Neuronal stem cell (in vitro differentiated cells): ENCODE measurements around the gene LGALS3BP.
"Not testable (repeated sequence)": the region's sequence is repeated elsewhere in the genome, so short reads cannot be mapped to it uniquely, and the experiment has no call there.

ENCODE experiments used
- DNase-seq: peaks from one replicate; pipeline ENCODE4 v3.0.0-alpha.2; 2013; ENCODE audit warnings: low spot score
- H2AFZ ChIP-seq: one replicate; pipeline ENCODE4 v1.6.1; 2013; ENCODE audit warnings: mild to moderate bottlenecking, low read length, inconsistent platforms
- H2AK5ac ChIP-seq: 2 replicates; pipeline ENCODE4 v1.6.1; 2013; ENCODE audit warnings: low read depth, mild to moderate bottlenecking, inconsistent platforms, low read length, moderate library complexity, mixed read lengths
- H2BK120ac ChIP-seq: 2 replicates; pipeline ENCODE4 v1.6.1; 2013; ENCODE audit warnings: low read depth, mild to moderate bottlenecking, inconsistent platforms, low read length, moderate library complexity, mixed read lengths
- H2BK12ac ChIP-seq: one replicate; pipeline ENCODE4 v1.6.1; 2013; ENCODE audit warnings: low read length, inconsistent platforms
- H2BK15ac ChIP-seq: 2 replicates; pipeline ENCODE4 v1.6.1; 2013; ENCODE audit warnings: mild to moderate bottlenecking, low read length, inconsistent platforms, mixed read lengths
- H2BK5ac ChIP-seq: one replicate; pipeline ENCODE4 v1.6.1; 2013; ENCODE audit warnings: inconsistent platforms, mild to moderate bottlenecking, low read length, moderate library complexity
- H3K14ac ChIP-seq: one replicate; pipeline ENCODE4 v1.6.1; 2013; ENCODE audit warnings: low read length, inconsistent platforms
- H3K18ac ChIP-seq: 2 replicates; pipeline ENCODE4 v1.6.1; 2013; ENCODE audit warnings: low read length, inconsistent platforms
- H3K23ac ChIP-seq: 2 replicates; pipeline ENCODE4 v1.6.1; 2013; ENCODE audit warnings: low read depth, mild to moderate bottlenecking, mixed read lengths, low read length, inconsistent platforms; ENCODE audit not compliant: poor library complexity
- H3K27ac ChIP-seq: replicated peaks from 3 replicates; pipeline ENCODE4 v1.5.1; 2013; ENCODE audit warnings: low read length, inconsistent platforms
- H3K27me3 ChIP-seq, 3 experiments: 2 replicates each; pipeline ENCODE4 v1.6.1; 2013; ENCODE audit warnings: low read length in 3 of 3, mild to moderate bottlenecking in 2 of 3, inconsistent platforms in 1 of 3, low read depth in 1 of 3, mixed read lengths in 1 of 3, moderate library complexity in 1 of 3; ENCODE audit not compliant: control insufficient read depth in 3 of 3, insufficient read depth in 3 of 3
- H3K36me3 ChIP-seq, 2 donors: replicated peaks in 1 of 2; 2 replicates each; pipeline ENCODE4 v1.6.1; 2013; ENCODE audit warnings: low read length in 2 of 2; ENCODE audit not compliant: control insufficient read depth in 2 of 2, insufficient read depth in 2 of 2
- H3K4ac ChIP-seq: 2 replicates; pipeline ENCODE4 v1.6.1; 2013; ENCODE audit warnings: inconsistent platforms, mild to moderate bottlenecking, low read length, moderate library complexity
- H3K4me1 ChIP-seq, 2 donors: 1 replicate in 1 of 2; 2 replicates in 1 of 2; pipeline ENCODE4 v1.6.1; 2013; ENCODE audit warnings: low read length in 2 of 2, low read depth in 1 of 2; ENCODE audit not compliant: control insufficient read depth in 2 of 2, insufficient read depth in 1 of 2
- H3K4me2 ChIP-seq: one replicate; pipeline ENCODE4 v1.6.1; 2013; ENCODE audit warnings: mild to moderate bottlenecking, low read length, inconsistent platforms; ENCODE audit not compliant: insufficient read depth, poor library complexity, severe bottlenecking
- H3K4me3 ChIP-seq, 2 donors: 2 replicates each; pipeline ENCODE4 v1.5.1; 2013; ENCODE audit warnings: low read length in 2 of 2, mild to moderate bottlenecking in 2 of 2, inconsistent platforms in 1 of 2, moderate library complexity in 1 of 2
- H3K79me1 ChIP-seq: one replicate; pipeline ENCODE4 v1.6.1; 2013; ENCODE audit warnings: low read depth, mild to moderate bottlenecking, inconsistent platforms, low read length, moderate library complexity
- H3K9ac ChIP-seq: one replicate; pipeline ENCODE4 v1.6.1; 2013; ENCODE audit warnings: mild to moderate bottlenecking, low read depth, low read length, inconsistent platforms; ENCODE audit not compliant: poor library complexity
- H3K9me3 ChIP-seq, 2 donors: replicated peaks in 1 of 2; 2 replicates each; pipeline versions ENCODE3 to v1.6.1; 2013; ENCODE audit warnings: low read length in 2 of 2, mild to moderate bottlenecking in 2 of 2, inconsistent platforms in 1 of 2, low read depth in 1 of 2, mixed read lengths in 1 of 2, moderate library complexity in 1 of 2; ENCODE audit not compliant: control insufficient read depth in 2 of 2, insufficient read depth in 1 of 2
- H4K8ac ChIP-seq: one replicate; pipeline ENCODE4 v1.6.1; 2013; ENCODE audit warnings: low read depth, mild to moderate bottlenecking, inconsistent platforms, low read length, moderate library complexity
- H4K91ac ChIP-seq: one replicate; pipeline ENCODE4 v1.6.1; 2013; ENCODE audit warnings: low read length, low read depth, mild to moderate bottlenecking, inconsistent platforms; ENCODE audit not compliant: poor library complexity
- WGBS, 2 donors: extraction: QIAGEN DNeasy Blood & Tissue Kit; methylation state at CpG; one replicate each; pipeline ENCODE4 v1.1.7; 2013; ENCODE audit warnings: missing lambda C conversion rate in 2 of 2, mixed read lengths in 1 of 2; ENCODE audit not compliant: insufficient read length in 2 of 2, insufficient replicate concordance in 1 of 2; ENCODE audit errors: extremely low coverage in 2 of 2; 5-methylcytosine and 5-hydroxymethylcytosine counted together

The LGALS3BP gene

DNA sequence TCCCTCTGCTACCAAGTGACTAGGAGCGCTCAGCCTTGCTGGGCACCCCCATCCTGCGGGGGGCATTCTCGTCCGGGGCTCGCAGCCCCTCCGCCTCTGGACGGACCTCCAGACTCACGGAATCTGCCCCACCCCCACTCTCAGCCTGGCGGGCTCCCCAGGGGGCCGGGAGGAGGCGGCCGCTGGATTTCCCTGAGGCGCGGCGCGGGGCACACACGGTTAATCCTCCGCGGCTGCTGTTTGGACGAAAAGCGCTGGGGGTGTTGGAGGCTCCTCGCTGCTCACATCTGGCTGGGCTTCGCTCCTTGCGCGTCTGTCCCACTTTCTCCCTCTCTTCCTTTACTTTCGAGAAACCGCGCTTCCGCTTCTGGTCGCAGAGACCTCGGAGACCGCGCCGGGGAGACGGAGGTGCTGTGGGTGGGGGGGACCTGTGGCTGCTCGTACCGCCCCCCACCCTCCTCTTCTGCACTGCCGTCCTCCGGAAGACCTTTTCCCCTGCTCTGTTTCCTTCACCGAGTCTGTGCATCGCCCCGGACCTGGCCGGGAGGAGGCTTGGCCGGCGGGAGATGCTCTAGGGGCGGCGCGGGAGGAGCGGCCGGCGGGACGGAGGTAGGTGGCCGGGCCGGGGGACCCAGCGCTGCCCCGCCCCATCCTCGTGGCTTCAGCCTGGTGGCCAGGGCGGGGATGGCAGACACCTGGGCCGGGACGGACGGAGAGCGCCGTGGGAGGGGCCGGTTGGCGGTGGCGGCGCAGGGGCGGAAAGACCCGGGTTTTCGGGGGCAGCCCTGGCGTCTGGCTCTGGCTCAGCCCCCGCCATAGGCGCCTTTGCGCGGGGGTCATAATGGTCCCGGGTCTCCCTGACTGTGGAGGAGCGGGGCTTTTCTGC is 44.4 kb upstream of the LGALS3BP start, which contains the start of gene C1QTNF1:
C1QTNF1 (plus strand) TSS at position 284 of the 886 bp plus-strand sequence. CDS start 19,800 bp downstream, outside the sequence.
- Histone ChIP-seq H4K91ac (no peak within 1 kb of the TSS), H3K4me1 (peaks cover 5 to 10% of the 10 kb centered on the region in 2 donors), H3K27me3 (peaks cover 0 to 99% (median 15%) of the 10 kb centered on the region in 3 experiments), H2BK120ac (no peak within 1 kb of the TSS), H2BK12ac (peak within 1 kb of the TSS; percentile 85), H3K4me2 (peak within 1 kb of the TSS; percentile 99), H3K79me1 (no peaks in the 10 kb centered on the region), H2BK5ac (peak within 1 kb of the TSS; percentile 80), H2AK5ac (peak within 1 kb of the TSS; percentile 56), H3K36me3 (no peaks in the 10 kb centered on the region), H3K23ac (peak within 1 kb of the TSS; percentile 47), H2BK15ac (peak within 1 kb of the TSS; percentile 56), H2AFZ (peak within 1 kb of the TSS; percentile 97), H3K9ac (peak within 1 kb of the TSS; percentile 91), H3K18ac (peak within 1 kb of the TSS; percentile 92), H3K4ac (no peak within 1 kb of the TSS), H4K8ac (no peak within 1 kb of the TSS), H3K9me3 (no peaks in the 10 kb centered on the region), H3K4me3 (peak within 1 kb of the TSS; percentile 47 to 84), H3K14ac (peak within 1 kb of the TSS; percentile 84), H3K27ac (no peak within 1 kb of the TSS)
- no CpG with 5 or more reads among the region's 77 CpGs for WGBS, 2 donors
- peak; percentile 44 for DNase-seq

GRCh38 chr17:79023180-79023705 is 43.5 kb upstream of the LGALS3BP start:
- no CpG with 5 or more reads among the region's 12 CpGs for WGBS, 2 donors
- no peak overlapping the region for H3K23ac ChIP-seq
- no peak overlapping the region for H4K91ac ChIP-seq
- peak overlapping the region; percentile 91 for H3K9ac ChIP-seq
- peak overlapping the region; percentile 97 for H2AFZ ChIP-seq
- H2BK120ac ChIP-seq, result no peak overlapping the region
- H3K9me3 ChIP-seq, result no peaks in the 10 kb centered on the region
- H3K27ac ChIP-seq, result no peak overlapping the region
- no peak overlapping the region for H4K8ac ChIP-seq
- peaks cover 0 to 97% (median 15%) of the 10 kb centered on the region in 3 experiments for H3K27me3 ChIP-seq
- no peak overlapping the region for H3K18ac ChIP-seq
- H3K36me3 ChIP-seq, result no peaks in the 10 kb centered on the region
- H2AK5ac ChIP-seq, result no peak overlapping the region
- no peak overlapping the region for H3K14ac ChIP-seq
- no peak overlapping the region for H2BK12ac ChIP-seq
- H2BK5ac ChIP-seq, result no peak overlapping the region
- DNase-seq, result no peak
- H3K4me2 ChIP-seq, result peak overlapping the region; percentile 99
- no peaks in the 10 kb centered on the region for H3K79me1 ChIP-seq
- peak overlapping the region; percentile 41 for H2BK15ac ChIP-seq
- H3K4ac ChIP-seq, result no peak overlapping the region
- peaks cover 5 to 10% of the 10 kb centered on the region in 2 donors for H3K4me1 ChIP-seq
- no peak overlapping the region for H3K4me3 ChIP-seq

GRCh38 chr17:79022507-79022991 is 42.8 kb upstream of the LGALS3BP start:
- no peak overlapping the region for H2BK5ac ChIP-seq
- no peak overlapping the region for H3K18ac ChIP-seq
- no peak overlapping the region for H3K4me3 ChIP-seq
- no peak overlapping the region for H4K8ac ChIP-seq
- H3K27ac ChIP-seq, result no peak overlapping the region
- H2AFZ ChIP-seq, result no peak overlapping the region
- peak overlapping the region; percentile 9 for H2AK5ac ChIP-seq
- H3K36me3 ChIP-seq, result no peaks in the 10 kb centered on the region
- H2BK12ac ChIP-seq, result no peak overlapping the region
- no peak for DNase-seq
- H3K9me3 ChIP-seq, result no peaks in the 10 kb centered on the region
- H3K4ac ChIP-seq, result no peak overlapping the region
- no peak overlapping the region for H3K4me2 ChIP-seq
- H3K79me1 ChIP-seq, result no peaks in the 10 kb centered on the region
- no peak overlapping the region for H3K23ac ChIP-seq
- no peak overlapping the region for H3K9ac ChIP-seq
- H3K27me3 ChIP-seq, result peaks cover 0 to 90% (median 15%) of the 10 kb centered on the region in 3 experiments
- H3K14ac ChIP-seq, result no peak overlapping the region
- no peak overlapping the region for H2BK120ac ChIP-seq
- H2BK15ac ChIP-seq, result no peak overlapping the region
- no peak overlapping the region for H4K91ac ChIP-seq
- peaks cover 5 to 10% of the 10 kb centered on the region in 2 donors for H3K4me1 ChIP-seq
- WGBS, 2 donors, result no CpG with 5 or more reads among the region's 9 CpGs

- H3K36me3 ChIP-seq, H3K79me1 ChIP-seq, DNase-seq, H3K9me3 ChIP-seq, H2AFZ ChIP-seq, H4K8ac ChIP-seq, H2BK120ac ChIP-seq, H3K4me2 ChIP-seq, H3K23ac ChIP-seq, H3K14ac ChIP-seq, H4K91ac ChIP-seq, H2BK15ac ChIP-seq, H3K4ac ChIP-seq, H3K27ac ChIP-seq, H2AK5ac ChIP-seq, H3K4me3 ChIP-seq, H3K18ac ChIP-seq, H2BK12ac ChIP-seq, H2BK5ac ChIP-seq, H3K9ac ChIP-seq: not testable (repeated sequence)
- Histone ChIP-seq H3K4me1 (peaks cover 5 to 10% of the 10 kb centered on the region in 2 donors), H3K27me3 (peaks cover 0 to 84% (median 15%) of the 10 kb centered on the region in 3 experiments)
- WGBS, 2 donors, result no CpG with 5 or more reads among the region's 2 CpGs
Observed at GRCh38 chr17:79021929-79022328, 42.2 kb upstream of the LGALS3BP start.
